ENCODE data around the gene SERPINB12. TPM values are rescaled to one million over a fixed set of nuclear protein-coding genes. Genes with fewer than 3 reads are reported as not detected.

Gene SERPINB12
- total RNA-seq, 1 donor from 2014 or later: 0.32 TPM

GRCh38 chr18:63596964-63597363 lies 54.8 kb downstream of the SERPINB12 start:
- no peaks in the 10 kb centered on the region for H3K27me3 ChIP-seq
- H3K4me3 ChIP-seq: no peak overlapping the region
- TF ChIP-seq, protein P1, sequence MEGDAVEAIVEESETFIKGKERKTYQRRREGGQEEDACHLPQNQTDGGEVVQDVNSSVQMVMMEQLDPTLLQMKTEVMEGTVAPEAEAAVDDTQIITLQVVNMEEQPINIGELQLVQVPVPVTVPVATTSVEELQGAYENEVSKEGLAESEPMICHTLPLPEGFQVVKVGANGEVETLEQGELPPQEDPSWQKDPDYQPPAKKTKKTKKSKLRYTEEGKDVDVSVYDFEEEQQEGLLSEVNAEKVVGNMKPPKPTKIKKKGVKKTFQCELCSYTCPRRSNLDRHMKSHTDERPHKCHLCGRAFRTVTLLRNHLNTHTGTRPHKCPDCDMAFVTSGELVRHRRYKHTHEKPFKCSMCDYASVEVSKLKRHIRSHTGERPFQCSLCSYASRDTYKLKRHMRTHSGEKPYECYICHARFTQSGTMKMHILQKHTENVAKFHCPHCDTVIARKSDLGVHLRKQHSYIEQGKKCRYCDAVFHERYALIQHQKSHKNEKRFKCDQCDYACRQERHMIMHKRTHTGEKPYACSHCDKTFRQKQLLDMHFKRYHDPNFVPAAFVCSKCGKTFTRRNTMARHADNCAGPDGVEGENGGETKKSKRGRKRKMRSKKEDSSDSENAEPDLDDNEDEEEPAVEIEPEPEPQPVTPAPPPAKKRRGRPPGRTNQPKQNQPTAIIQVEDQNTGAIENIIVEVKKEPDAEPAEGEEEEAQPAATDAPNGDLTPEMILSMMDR (IDR thresholded peaks at IDR 0.05): no peak
- no peaks in the 10 kb centered on the region for H3K4me1 ChIP-seq
- H3K27ac ChIP-seq: no peak overlapping the region
- no peaks in the 10 kb centered on the region for H3K36me3 ChIP-seq
- H3K9me3 ChIP-seq: no peaks in the 10 kb centered on the region
- no peak for DNase-seq (ENCODE audit: low spot score in 2 of 2)
- intact Hi-C loops (cut with DNase I): no loop called here

DNA sequence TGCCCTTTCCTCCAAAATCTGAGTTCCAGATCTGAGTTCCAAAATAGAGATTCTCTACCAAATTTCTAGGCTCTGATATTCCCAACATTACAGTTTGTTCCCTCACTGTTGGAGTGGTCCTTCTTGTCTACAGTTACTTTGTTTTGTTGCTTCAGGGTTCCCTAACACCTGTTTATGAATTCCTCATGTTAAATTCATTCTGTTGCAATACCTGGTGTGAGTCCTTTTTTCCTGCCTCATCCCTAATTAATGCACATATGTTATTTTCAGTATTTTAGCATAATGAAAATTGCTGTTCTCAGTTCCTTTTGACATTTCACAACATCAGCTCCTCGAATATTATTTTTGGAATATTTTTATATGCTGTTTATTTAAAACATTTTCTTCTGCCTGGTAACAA lies 61.2 kb downstream of the SERPINB12 start:
- Histone ChIP-seq H3K9me3 (no peaks in the 10 kb centered on the region), H3K4me3 (no peak overlapping the region), H3K4me1 (no peaks in the 10 kb centered on the region), H3K27me3 (no peaks in the 10 kb centered on the region), H3K36me3 (no peaks in the 10 kb centered on the region), H3K27ac (no peak overlapping the region)
- TF ChIP-seq, protein P1 (IDR thresholded peaks at IDR 0.05): no peak
- intact Hi-C loops (cut with DNase I): no loop called here
- DNase-seq (ENCODE audit: low spot score in 2 of 2): no peak

DNA sequence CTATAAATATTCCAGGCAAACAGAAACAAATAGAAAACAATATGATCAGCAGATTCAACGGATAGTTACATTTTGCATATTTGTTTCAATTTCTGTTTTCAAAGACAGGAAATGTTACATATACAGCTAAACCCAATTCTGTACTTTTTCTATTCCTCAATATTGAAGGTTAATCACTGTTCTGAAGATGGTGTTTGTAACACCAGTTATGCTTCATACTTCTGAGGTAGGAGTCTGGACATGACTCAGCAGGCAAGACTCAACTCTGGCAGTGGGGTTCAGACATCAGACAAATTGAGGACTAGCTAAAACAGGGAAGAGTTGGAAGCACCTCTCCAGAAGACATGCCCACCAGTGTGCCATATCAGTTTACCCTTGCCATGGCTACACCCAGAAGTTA lies 61.6 kb downstream of the SERPINB12 start:
- DNase-seq (ENCODE audit: low spot score in 2 of 2): no peak
- TF ChIP-seq, protein P1 (IDR thresholded peaks at IDR 0.05): no peak
- intact Hi-C loops (cut with DNase I): no loop called here

GRCh38 chr18:63604791-63605567 lies 62.8 kb downstream of the SERPINB12 start:
- no peak overlapping the region for H3K27ac ChIP-seq

More for the DNA sequence above, 61.6 kb downstream of the SERPINB12 start:
- no peaks in the 10 kb centered on the region for H3K27me3 ChIP-seq
- H3K9me3 ChIP-seq: no peaks in the 10 kb centered on the region
- no peaks in the 10 kb centered on the region for H3K4me1 ChIP-seq
- no peak overlapping the region for H3K27ac ChIP-seq
- H3K4me3 ChIP-seq: no peak overlapping the region
- H3K36me3 ChIP-seq: no peaks in the 10 kb centered on the region

GRCh38 chr18:63606526-63606925 lies 64.4 kb downstream of the SERPINB12 start:
- H3K9me3 ChIP-seq: no peaks in the 10 kb centered on the region
- H3K4me3 ChIP-seq: no peak overlapping the region
- no peak for DNase-seq (ENCODE audit: low spot score in 2 of 2)
- intact Hi-C loops (cut with DNase I): no loop called here
- H3K27ac ChIP-seq: no peak overlapping the region
- H3K36me3 ChIP-seq: no peaks in the 10 kb centered on the region
- H3K27me3 ChIP-seq: no peaks in the 10 kb centered on the region
- TF ChIP-seq, protein P1 (IDR thresholded peaks at IDR 0.05): no peak
- no peaks in the 10 kb centered on the region for H3K4me1 ChIP-seq

More at GRCh38 chr18:63604791-63605567, 62.8 kb downstream of the SERPINB12 start:
- DNase-seq (ENCODE audit: low spot score in 2 of 2): no peak
- TF ChIP-seq, protein P1 (IDR thresholded peaks at IDR 0.05): no peak
- H3K4me1 ChIP-seq: no peaks in the 10 kb centered on the region
- no peaks in the 10 kb centered on the region for H3K36me3 ChIP-seq
- intact Hi-C loops (cut with DNase I): no loop called here
- H3K27me3 ChIP-seq: no peaks in the 10 kb centered on the region
- no peak overlapping the region for H3K4me3 ChIP-seq
- no peaks in the 10 kb centered on the region for H3K9me3 ChIP-seq

Measured in ascending aorta (tissue), 2 donors.